HepG2 (cell line): ENCODE measurements around the gene ADM. TPM values are rescaled to one million over a fixed set of nuclear protein-coding genes. Genes with fewer than 3 reads are reported as not detected.

Experiments
- CEBPG ChIP-seq: IDR thresholded peaks from 2 replicates; pipeline ENCODE4 v1.6.1; 2016
- FOSL1 ChIP-seq: sonication (generic); formaldehyde crosslinking; IDR thresholded peaks from 2 replicates; pipeline ENCODE4 v1.9.0; 2021; ENCODE audit warnings: missing genetic modification reagents, borderline replicate concordance
- JUND ChIP-seq: sonication (generic); formaldehyde crosslinking; IDR thresholded peaks from 2 replicates; pipeline ENCODE4 v1.8.0; 2022; ENCODE audit warnings: mild to moderate bottlenecking, missing genetic modification reagents
- KDM2A ChIP-seq: sonication (generic); formaldehyde crosslinking; IDR thresholded peaks from 2 replicates; pipeline ENCODE4 v1.4.0; 2020; ENCODE audit warnings: low read depth, missing genetic modification reagents, borderline replicate concordance
- MEIS1 ChIP-seq: sonication (generic); formaldehyde crosslinking; IDR thresholded peaks from 2 replicates; pipeline ENCODE4 v1.9.0; 2021; ENCODE audit warnings: mild to moderate bottlenecking, missing genetic modification reagents, moderate library complexity, borderline replicate concordance
- MLLT10 ChIP-seq: sonication (generic); formaldehyde crosslinking; IDR thresholded peaks from 2 replicates; pipeline ENCODE4 v1.4.0; 2020; ENCODE audit warnings: missing genetic modification reagents
- SP1 ChIP-seq, 2 experiments: fragments of 450-650 bp in 1 of 2; sonication (generic) in 1 of 2; formaldehyde crosslinking in 1 of 2; IDR thresholded peaks; 2 replicates each; pipeline versions ENCODE4 v1.4.0 to v1.6.1; 2016 to 2020; ENCODE audit warnings: missing genetic modification reagents in 1 of 2
- TOPORS ChIP-seq: sonication (generic); formaldehyde crosslinking; IDR thresholded peaks from 2 replicates; pipeline ENCODE4 v1.8.0; 2023; ENCODE audit warnings: mild to moderate bottlenecking, missing genetic modification reagents
- ZNF333 ChIP-seq: sonication (generic); formaldehyde crosslinking; IDR thresholded peaks from 2 replicates; pipeline ENCODE4 v1.4.0; 2020; ENCODE audit warnings: mild to moderate bottlenecking, missing genetic modification reagents, borderline replicate concordance
- ZNF44 ChIP-seq: sonication (generic); formaldehyde crosslinking; IDR thresholded peaks from 2 replicates; pipeline ENCODE4 v1.5.1; 2020; ENCODE audit warnings: mild to moderate bottlenecking, missing genetic modification reagents
- ZNF652 ChIP-seq: IDR thresholded peaks from 2 replicates; pipeline ENCODE4 v1.6.1; 2016; ENCODE audit warnings: low read depth, borderline replicate concordance
- ZNF788 ChIP-seq: sonication (generic); formaldehyde crosslinking; IDR thresholded peaks from 2 replicates; pipeline ENCODE4 v1.5.0; 2020; ENCODE audit warnings: mild to moderate bottlenecking, missing genetic modification reagents, borderline replicate concordance
- polyA plus RNA-seq, 8 experiments: library from polyadenylated mRNA; depleted of rRNA in 3 of 8; stranded (reverse) in 7 of 8; unstranded in 1 of 8; fragments of >200 nt; fragmentation: Illumina TruSeq in 4 of 8; extraction: Trizol in 4 of 8; gene quantifications; 2 replicates each; pipeline versions ENCODE4 v1.2.1 to v1.2.3, GENCODE V29; 2011 to 2016; ENCODE audit warnings: low read depth in 4 of 8, missing spikeins in 1 of 8, mixed read lengths in 1 of 8; ENCODE audit not compliant: insufficient read depth in 1 of 8
- total RNA-seq, 5 experiments: library from RNA; depleted of rRNA; stranded (reverse); fragments of >200 nt; fragmentation: Illumina TruSeq; extraction: Trizol; gene quantifications; 2 replicates each; pipeline ENCODE4 v1.2.3, GENCODE V29; 2016; ENCODE audit warnings: low read depth in 1 of 5
- TF ChIP-seq, protein P1 (sequence below): sonication (generic); formaldehyde crosslinking; IDR thresholded peaks from 2 replicates; pipeline ENCODE4 v1.4.0; 2020; ENCODE audit warnings: mild to moderate bottlenecking, missing genetic modification reagents
- TF ChIP-seq, protein P2 (sequence below): sonication (generic); formaldehyde crosslinking; IDR thresholded peaks from 2 replicates; pipeline ENCODE4 v1.8.1; 2023; ENCODE audit warnings: mild to moderate bottlenecking, missing genetic modification reagents, borderline replicate concordance
- TF ChIP-seq, protein P3 (sequence below): IDR thresholded peaks from 2 replicates; pipeline ENCODE4 v1.6.1; 2016; ENCODE audit warnings: control low read depth
- TF ChIP-seq, protein P4 (sequence below): sonication (generic); formaldehyde crosslinking; IDR thresholded peaks from 2 replicates; pipeline ENCODE4 v1.8.1; 2023; ENCODE audit warnings: missing genetic modification reagents, inconsistent platforms, borderline replicate concordance
- TF ChIP-seq, protein P5 (sequence below): IDR thresholded peaks from 2 replicates; pipeline ENCODE4 v1.6.1; 2016; ENCODE audit warnings: missing genetic modification reagents, missing compliant biosample characterization
- TF ChIP-seq, protein P6 (sequence below): sonication (generic); formaldehyde crosslinking; IDR thresholded peaks from 2 replicates; pipeline ENCODE4 v1.8.0; 2022; ENCODE audit warnings: mild to moderate bottlenecking, missing genetic modification reagents, moderate library complexity

The ADM gene
- total and polyA plus RNA-seq, 2 of the 13 experiments (the other 11 are each of a cell fraction or from before 2014, with no cell fraction given) = 10.7 to 26.1 TPM

DNA sequence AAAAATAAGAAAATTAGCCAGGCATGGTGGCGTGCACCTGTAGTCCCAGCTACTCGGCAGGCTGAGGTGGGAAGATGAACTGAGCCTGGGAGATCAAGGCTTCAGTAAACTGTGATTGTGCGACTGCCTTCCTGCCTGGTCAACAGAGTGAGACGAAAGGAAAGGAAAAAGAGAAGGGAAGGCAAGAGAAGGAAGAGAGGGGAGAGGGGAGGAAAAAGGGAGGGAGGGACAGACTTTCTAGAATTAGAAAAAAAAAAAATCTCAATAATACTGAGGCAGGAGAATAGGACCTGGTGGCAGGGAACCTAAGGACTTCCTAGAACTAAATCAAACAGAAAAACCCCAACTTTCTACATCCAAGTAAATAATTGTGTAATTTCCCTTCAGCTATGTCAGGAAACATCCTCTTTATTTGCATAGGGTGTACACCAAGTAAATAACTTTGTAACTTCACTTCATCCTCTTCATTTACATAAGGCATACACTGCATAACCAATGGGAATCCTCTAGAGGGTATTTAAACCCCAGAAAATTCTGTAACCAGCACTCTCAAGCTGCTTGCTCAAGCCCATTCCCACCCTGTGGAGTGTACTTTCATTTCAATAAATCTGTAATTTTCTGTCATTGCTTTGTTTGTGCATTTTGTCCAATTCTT lies 19.6 kb upstream of the ADM start (continued):
- TF ChIP-seq, protein P1, sequence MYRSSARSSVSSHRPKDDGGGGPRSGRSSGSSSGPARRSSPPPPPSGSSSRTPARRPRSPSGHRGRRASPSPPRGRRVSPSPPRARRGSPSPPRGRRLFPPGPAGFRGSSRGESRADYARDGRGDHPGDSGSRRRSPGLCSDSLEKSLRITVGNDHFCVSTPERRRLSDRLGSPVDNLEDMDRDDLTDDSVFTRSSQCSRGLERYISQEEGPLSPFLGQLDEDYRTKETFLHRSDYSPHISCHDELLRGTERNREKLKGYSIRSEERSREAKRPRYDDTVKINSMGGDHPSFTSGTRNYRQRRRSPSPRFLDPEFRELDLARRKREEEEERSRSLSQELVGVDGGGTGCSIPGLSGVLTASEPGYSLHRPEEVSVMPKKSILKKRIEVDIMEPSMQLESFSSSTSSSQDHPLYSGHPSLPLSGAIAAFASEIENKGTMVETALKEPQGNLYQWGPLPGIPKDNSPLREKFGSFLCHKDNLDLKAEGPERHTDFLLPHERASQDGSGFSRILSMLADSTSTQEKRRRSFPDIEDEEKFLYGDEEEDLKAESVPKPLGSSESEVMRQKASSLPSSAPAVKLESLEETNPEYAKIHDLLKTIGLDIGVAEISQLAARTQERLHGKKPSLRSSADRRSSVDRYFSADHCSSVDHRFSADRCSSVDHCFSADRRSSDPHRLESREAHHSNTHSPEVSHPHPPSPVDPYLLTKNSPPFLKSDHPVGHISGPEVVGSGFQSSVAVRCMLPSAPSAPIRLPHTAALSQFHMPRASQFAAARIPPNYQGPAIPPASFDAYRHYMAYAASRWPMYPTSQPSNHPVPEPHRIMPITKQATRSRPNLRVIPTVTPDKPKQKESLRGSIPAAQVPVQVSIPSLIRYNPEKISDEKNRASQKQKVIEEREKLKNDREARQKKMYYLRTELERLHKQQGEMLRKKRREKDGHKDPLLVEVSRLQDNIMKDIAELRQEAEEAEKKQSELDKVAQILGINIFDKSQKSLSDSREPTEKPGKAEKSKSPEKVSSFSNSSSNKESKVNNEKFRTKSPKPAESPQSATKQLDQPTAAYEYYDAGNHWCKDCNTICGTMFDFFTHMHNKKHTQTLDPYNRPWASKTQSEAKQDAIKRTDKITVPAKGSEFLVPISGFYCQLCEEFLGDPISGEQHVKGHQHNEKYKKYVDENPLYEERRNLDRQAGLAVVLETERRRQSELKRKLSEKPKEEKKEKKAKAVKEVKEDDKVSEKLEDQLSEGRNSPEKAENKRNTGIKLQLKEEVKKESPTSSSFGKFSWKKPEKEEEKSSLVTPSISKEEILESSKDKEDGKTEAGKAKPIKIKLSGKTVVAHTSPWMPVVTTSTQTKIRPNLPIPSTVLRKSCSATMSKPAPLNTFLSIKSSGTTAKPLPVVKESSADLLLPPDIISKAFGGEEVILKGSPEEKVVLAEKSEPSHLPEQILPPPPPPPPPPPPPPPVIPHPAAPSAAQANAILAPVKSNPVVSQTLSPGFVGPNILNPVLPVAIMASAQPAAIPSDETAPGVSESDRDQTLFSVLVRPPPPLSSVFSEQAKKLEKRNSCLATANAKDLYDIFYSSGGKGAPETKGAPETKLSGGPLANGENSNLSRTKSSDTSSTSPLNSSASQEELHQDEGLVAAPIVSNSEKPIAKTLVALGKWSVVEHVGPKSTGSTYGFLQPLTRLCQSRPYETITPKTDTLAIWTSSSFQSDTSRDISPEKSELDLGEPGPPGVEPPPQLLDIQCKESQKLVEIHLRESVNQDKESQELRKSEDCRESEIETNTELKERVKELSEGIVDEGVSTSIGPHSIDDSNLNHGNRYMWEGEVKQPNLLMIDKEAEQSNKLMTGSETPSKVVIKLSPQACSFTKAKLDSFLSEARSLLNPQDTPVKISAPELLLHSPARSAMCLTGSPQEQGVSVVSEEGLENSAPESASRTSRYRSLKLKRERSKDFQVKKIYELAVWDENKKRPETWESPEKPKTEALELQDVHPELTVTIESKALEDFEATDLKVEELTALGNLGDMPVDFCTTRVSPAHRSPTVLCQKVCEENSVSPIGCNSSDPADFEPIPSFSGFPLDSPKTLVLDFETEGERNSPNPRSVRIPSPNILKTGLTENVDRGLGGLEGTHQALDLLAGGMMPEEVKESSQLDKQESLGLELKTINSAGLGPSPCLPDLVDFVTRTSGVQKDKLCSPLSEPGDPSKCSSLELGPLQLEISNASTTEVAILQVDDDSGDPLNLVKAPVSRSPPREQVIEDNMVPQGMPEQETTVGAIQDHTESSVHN (CRISPR knock-in tag) = no peak
- TF ChIP-seq ZNF788 (CRISPR knock-in tag) (no peak), SP1 (IDR thresholded peaks at IDR 0.05) (no peak), SP1 (CRISPR knock-in tag; IDR thresholded peaks at IDR 0.05) (no peak), ZNF44 (CRISPR knock-in tag) (no peak), ZNF333 (CRISPR knock-in tag) (no peak), TOPORS (no peak), KDM2A (CRISPR knock-in tag) (no peak), JUND (no peak), ZNF652 (CRISPR knock-in tag) (no peak), FOSL1 (no peak), CEBPG (peak; percentile 88), MLLT10 (CRISPR knock-in tag) (no peak), MEIS1 (CRISPR knock-in tag) (no peak)
- TF ChIP-seq, protein P2, sequence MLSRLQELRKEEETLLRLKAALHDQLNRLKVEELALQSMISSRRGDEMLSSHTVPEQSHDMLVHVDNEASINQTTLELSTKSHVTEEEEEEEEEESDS (CRISPR knock-in tag) = no peak
- TF ChIP-seq, protein P3, sequence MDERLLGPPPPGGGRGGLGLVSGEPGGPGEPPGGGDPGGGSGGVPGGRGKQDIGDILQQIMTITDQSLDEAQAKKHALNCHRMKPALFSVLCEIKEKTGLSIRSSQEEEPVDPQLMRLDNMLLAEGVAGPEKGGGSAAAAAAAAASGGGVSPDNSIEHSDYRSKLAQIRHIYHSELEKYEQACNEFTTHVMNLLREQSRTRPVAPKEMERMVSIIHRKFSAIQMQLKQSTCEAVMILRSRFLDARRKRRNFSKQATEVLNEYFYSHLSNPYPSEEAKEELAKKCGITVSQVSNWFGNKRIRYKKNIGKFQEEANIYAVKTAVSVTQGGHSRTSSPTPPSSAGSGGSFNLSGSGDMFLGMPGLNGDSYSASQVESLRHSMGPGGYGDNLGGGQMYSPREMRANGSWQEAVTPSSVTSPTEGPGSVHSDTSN (CRISPR knock-in tag) = no peak
- TF ChIP-seq, protein P4, sequence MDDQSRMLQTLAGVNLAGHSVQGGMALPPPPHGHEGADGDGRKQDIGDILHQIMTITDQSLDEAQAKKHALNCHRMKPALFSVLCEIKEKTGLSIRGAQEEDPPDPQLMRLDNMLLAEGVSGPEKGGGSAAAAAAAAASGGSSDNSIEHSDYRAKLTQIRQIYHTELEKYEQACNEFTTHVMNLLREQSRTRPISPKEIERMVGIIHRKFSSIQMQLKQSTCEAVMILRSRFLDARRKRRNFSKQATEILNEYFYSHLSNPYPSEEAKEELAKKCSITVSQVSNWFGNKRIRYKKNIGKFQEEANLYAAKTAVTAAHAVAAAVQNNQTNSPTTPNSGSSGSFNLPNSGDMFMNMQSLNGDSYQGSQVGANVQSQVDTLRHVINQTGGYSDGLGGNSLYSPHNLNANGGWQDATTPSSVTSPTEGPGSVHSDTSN (CRISPR knock-in tag) = no peak
- TF ChIP-seq, protein P5, sequence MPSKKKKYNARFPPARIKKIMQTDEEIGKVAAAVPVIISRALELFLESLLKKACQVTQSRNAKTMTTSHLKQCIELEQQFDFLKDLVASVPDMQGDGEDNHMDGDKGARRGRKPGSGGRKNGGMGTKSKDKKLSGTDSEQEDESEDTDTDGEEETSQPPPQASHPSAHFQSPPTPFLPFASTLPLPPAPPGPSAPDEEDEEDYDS (CRISPR knock-in tag) = peak; percentile 96
- TF ChIP-seq, protein P6, sequence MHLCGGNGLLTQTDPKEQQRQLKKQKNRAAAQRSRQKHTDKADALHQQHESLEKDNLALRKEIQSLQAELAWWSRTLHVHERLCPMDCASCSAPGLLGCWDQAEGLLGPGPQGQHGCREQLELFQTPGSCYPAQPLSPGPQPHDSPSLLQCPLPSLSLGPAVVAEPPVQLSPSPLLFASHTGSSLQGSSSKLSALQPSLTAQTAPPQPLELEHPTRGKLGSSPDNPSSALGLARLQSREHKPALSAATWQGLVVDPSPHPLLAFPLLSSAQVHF (CRISPR knock-in tag) = no peak
